Measurements from ENCODE around the gene REG1A.

REG1A gene

DNA sequence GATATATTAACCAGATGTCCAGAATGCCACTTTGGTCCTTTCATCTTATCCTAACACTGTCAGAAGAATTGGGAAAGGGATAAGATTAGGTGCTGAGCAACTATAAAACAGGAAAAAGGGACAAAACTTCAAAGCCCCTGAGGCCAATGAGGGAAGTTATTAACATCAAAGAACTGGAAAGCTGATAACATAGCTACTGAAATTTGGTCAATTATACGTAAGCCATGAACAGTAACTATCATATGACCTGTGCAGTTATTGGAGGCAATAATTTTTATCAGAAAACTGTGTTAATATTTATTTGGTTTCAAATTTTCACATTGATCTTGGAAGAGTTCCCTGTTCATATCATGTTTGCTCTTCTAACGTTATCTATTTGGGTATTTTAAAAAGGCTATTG lies 41.8 kb downstream of the REG1A start:
- POLR2A ChIA-PET: no interaction called here
- no peak for TF ChIP-seq FOXM1 (IDR thresholded peaks at IDR 0.05; ENCODE audit: borderline replicate concordance)
- no peak for TF ChIP-seq SP1 (IDR thresholded peaks at IDR 0.05)
- no peak for TF ChIP-seq BHLHE40 (IDR thresholded peaks at IDR 0.05; ENCODE audit: borderline replicate concordance)
- no peak for TF ChIP-seq NFRKB (IDR thresholded peaks at IDR 0.05)
- TF ChIP-seq CTBP1 (IDR thresholded peaks at IDR 0.05; ENCODE audit: borderline replicate concordance): no peak
- TF ChIP-seq HDGF (IDR thresholded peaks at IDR 0.05; ENCODE audit: borderline replicate concordance): no peak
- no peak for TF ChIP-seq ARNT (IDR thresholded peaks at IDR 0.05)
- TF ChIP-seq, protein P1, sequence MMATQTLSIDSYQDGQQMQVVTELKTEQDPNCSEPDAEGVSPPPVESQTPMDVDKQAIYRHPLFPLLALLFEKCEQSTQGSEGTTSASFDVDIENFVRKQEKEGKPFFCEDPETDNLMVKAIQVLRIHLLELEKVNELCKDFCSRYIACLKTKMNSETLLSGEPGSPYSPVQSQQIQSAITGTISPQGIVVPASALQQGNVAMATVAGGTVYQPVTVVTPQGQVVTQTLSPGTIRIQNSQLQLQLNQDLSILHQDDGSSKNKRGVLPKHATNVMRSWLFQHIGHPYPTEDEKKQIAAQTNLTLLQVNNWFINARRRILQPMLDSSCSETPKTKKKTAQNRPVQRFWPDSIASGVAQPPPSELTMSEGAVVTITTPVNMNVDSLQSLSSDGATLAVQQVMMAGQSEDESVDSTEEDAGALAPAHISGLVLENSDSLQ (IDR thresholded peaks at IDR 0.05): no peak
- TF ChIP-seq FOXA1 (IDR thresholded peaks at IDR 0.05): no peak
- TF ChIP-seq SUZ12 (IDR thresholded peaks at IDR 0.05): no peak
- no peak for TF ChIP-seq FOXK2 (IDR thresholded peaks at IDR 0.05)
- no peak for TF ChIP-seq LEF1 (IDR thresholded peaks at IDR 0.05; ENCODE audit: borderline replicate concordance)
- no peak for TF ChIP-seq TARDBP (IDR thresholded peaks at IDR 0.05)
- no peak for TF ChIP-seq ZNF384 (IDR thresholded peaks at IDR 0.05)
- DNase-seq (ENCODE audit: extremely low spot score): no peak
- CTCF ChIA-PET: interaction anchor here (0.9 kb wide), 1 partner anchor 57 kb away, joined by 3 read pairs; no protein-coding TSS in a partner anchor

- POLR2A ChIA-PET: no interaction called here
- DNase-seq (ENCODE audit: extremely low spot score): no peak
- TF ChIP-seq, protein P1 (IDR thresholded peaks at IDR 0.05): no peak
- TF ChIP-seq ELF4 (IDR thresholded peaks at IDR 0.05) (no peak), SUZ12 (IDR thresholded peaks at IDR 0.05) (no peak), BHLHE40 (IDR thresholded peaks at IDR 0.05; ENCODE audit: borderline replicate concordance) (no peak), ARNT (IDR thresholded peaks at IDR 0.05) (no peak), L3MBTL2 (conservative IDR thresholded peaks at IDR 0.05) (no peak), FOXK2 (IDR thresholded peaks at IDR 0.05) (no peak), LEF1 (IDR thresholded peaks at IDR 0.05; ENCODE audit: borderline replicate concordance) (no peak), ZNF384 (IDR thresholded peaks at IDR 0.05) (no peak), SP1 (IDR thresholded peaks at IDR 0.05) (no peak), HDGF (IDR thresholded peaks at IDR 0.05; ENCODE audit: borderline replicate concordance) (no peak), FOXA1 (IDR thresholded peaks at IDR 0.05) (no peak), CTBP1 (IDR thresholded peaks at IDR 0.05; ENCODE audit: borderline replicate concordance) (no peak), FOXM1 (IDR thresholded peaks at IDR 0.05; ENCODE audit: borderline replicate concordance) (no peak), TARDBP (IDR thresholded peaks at IDR 0.05) (no peak), NFRKB (IDR thresholded peaks at IDR 0.05) (no peak)
- CTCF ChIA-PET: no interaction called here
Observed at GRCh38 chr2:79162801-79163200, 42.5 kb downstream of the REG1A start.

GRCh38 chr2:79171348-79171958 lies 51.2 kb downstream of the REG1A start:
- CTCF ChIA-PET: interaction anchor here (0.6 kb wide), 1 partner anchor 63 kb away, joined by 3 read pairs; no protein-coding TSS in a partner anchor
- TF ChIP-seq LEF1 (IDR thresholded peaks at IDR 0.05; ENCODE audit: borderline replicate concordance): no peak
- TF ChIP-seq NFRKB (IDR thresholded peaks at IDR 0.05): no peak
- TF ChIP-seq ARNT (IDR thresholded peaks at IDR 0.05): no peak
- TF ChIP-seq HDGF (IDR thresholded peaks at IDR 0.05; ENCODE audit: borderline replicate concordance): no peak
- TF ChIP-seq L3MBTL2 (conservative IDR thresholded peaks at IDR 0.05): no peak
- no peak for TF ChIP-seq SUZ12 (IDR thresholded peaks at IDR 0.05)
- no peak for TF ChIP-seq ELF4 (IDR thresholded peaks at IDR 0.05)
- TF ChIP-seq FOXK2 (IDR thresholded peaks at IDR 0.05): no peak
- TF ChIP-seq CTBP1 (IDR thresholded peaks at IDR 0.05; ENCODE audit: borderline replicate concordance): no peak
- TF ChIP-seq ZNF384 (IDR thresholded peaks at IDR 0.05): no peak
- TF ChIP-seq SP1 (IDR thresholded peaks at IDR 0.05): no peak
- no peak for TF ChIP-seq FOXA1 (IDR thresholded peaks at IDR 0.05)
- no peak for TF ChIP-seq TARDBP (IDR thresholded peaks at IDR 0.05)
- TF ChIP-seq FOXM1 (IDR thresholded peaks at IDR 0.05; ENCODE audit: borderline replicate concordance): no peak
- TF ChIP-seq, protein P1 (IDR thresholded peaks at IDR 0.05): no peak
- TF ChIP-seq BHLHE40 (IDR thresholded peaks at IDR 0.05; ENCODE audit: borderline replicate concordance): no peak
- no peak for DNase-seq (ENCODE audit: extremely low spot score)
- POLR2A ChIA-PET: no interaction called here
